Stimulated activated CD4-positive, alpha-beta T cell treated with anti-CD3 and anti-CD28 coated beads, Interleukin-2, amount 100 ng/mL, for 24 hours (primary cell): ENCODE data around the gene VSX1.
A peak's percentile ranks its signal among the peaks of the same experiment; 100 is the strongest.

Experiments used
- DNase-seq, 2 donors: peaks; one replicate each; pipeline ENCODE4 v3.0.0-alpha.2; 2020

The VSX1 gene

DNA sequence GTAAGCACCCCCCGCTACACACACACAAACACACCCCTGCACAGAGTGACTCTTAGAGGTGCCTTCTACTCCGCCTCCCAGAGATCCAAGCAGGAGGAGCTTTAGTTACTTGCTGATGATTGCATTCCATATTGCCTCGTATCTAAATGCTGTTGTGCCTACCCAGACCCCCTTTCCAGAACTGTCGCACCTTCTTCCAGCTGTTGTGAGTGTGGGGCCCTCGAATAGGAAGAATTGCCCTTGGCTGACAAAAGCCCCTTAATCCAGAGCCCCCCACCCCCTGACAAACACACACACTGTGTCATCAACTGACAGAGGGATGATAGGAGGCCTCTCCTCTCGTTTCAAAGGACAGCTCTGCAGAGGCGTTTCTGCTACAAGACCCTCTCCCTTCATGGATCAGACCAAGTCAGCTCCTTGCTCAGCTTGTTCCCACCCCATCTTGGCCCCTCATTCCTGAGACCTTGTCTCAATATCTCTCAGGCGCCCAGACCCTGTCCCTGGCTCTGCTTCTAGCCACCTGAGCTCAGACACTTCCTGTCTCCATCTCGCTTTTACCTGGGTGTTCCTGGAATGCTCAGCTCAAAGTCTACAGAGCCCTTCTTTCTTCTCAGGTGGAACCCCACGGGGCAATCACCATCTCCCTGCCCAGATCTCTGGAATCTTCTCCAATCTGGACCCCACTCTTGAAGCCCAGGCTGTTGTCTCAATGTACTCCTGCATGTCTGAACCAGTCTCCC is 4.0 kb upstream of the VSX1 start:
- peak in 1 of 2 donors; percentile 13 for DNase-seq

DNA sequence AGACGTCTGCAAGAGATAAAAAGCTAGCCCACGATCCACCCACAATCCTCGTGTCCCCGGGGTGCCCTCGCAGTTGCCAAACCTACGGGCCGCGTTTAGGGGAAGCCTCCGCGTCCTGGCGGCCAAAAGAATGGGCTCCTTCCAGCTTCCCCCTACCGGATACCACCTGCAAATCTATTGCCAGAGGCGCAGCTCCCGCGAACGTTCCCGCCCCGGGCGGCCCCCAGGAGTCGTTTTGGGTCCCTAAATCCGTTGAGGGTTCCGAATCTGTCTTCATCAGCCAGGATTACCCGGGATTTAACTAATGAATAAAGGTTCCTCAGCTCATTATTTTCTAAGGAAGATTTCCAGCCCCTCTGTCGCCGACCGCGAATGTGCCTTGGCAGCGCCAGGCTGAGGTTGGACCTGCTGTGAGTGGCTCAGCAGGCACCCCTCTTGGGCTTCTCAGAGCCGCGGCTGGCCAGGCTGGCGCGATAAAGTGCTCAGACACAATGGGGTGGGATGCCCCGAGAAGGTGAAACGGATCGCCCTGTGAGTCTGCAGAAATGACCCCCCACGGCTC is 2.8 kb upstream of the VSX1 start:
- peak in 1 of 2 donors; percentile 20 for DNase-seq

DNA sequence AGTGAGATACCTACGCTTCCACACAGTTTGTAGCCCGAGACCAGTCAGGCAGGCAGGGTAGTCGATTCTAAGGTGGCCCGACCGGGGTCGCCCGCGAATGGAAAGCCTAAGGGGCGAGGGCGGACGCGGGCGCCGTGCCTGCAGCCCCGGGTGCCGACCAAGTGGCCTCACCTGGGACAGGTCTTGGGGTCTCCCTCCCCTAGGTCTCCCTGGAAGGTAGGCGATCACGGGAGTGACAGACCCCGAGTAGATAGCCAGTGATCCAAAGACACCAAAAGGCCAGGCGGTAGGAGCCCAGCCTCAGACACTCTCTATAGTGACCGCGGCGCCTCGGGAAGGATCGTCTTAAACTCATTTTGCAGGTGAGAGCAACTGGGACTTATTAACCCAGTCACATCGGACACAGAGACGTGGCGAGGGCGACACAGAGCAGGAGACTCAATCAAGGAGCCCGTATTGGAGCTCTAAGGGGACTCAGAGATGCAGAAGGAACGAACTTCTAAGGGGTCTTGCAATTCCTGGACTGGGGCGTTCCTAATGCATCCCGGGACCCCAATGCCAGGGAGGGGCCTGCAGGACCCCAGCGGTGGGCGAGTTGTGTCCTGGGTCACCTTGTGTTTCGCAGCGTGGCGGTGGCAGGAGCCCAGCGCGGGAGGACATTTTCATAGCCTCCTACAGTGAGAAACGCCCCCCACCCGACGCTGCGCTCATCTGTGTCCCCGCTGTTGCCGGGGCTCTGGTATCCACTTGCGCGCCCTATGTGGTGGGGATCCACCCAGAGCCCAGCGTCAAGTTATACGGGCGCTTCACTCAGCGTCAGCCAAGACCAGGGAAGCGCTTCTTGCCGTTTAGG is 2.1 kb upstream of the VSX1 start:
- peak in 1 of 2 donors; percentile 62 for DNase-seq

DNA sequence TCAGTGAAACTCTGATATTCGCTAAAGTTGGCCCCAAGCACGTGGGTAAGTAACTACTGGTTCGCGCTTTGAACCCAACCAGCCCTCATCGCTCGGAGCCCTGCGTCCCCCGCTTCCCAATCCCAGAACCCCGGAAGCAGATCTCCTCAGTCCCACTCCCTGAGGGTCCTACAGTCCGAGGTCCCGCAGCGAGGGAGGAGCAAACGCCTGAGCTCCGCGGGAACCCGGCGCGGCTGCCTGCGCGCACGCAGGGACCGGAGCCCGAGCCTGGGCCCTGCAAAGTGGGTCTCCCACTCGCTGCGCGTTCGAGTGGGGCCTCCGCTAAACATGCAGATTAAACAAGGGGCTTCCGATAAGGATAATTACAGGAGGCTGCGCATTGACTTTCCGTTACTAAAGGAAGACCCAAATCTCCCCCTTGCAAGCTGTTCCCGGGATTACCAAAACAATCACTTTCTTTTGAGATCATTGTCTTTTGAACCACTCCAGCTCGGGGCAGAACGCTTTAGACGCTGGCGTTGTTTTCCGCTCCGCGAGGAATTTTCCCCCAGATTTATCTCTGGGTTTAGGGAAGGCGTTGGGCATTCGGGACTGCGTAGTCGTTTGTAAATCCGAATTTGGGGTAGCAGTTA is 1.3 kb upstream of the VSX1 start:
- peak in 1 of 2 donors; percentile 18 for DNase-seq

DNA sequence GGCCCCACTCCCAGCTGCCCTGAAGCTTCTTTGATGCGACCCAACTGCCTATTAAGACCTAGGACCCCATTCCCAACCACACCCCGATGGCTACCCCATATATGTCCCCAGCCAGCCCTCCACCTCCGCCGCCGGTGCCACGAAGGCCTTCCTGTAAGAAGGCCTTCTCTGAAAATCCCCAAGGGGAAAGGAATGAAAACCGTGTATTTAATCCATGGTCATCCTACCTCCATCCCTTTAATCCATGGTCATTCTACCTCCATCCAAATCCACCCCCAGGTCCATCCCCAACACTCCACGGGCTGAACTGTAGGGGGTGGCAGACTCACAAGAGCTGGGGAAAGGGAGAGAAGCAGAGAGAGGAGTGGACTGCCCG is 545 bp upstream of the VSX1 start:
- DNase-seq = peak in 1 of 2 donors; percentile 13

DNA sequence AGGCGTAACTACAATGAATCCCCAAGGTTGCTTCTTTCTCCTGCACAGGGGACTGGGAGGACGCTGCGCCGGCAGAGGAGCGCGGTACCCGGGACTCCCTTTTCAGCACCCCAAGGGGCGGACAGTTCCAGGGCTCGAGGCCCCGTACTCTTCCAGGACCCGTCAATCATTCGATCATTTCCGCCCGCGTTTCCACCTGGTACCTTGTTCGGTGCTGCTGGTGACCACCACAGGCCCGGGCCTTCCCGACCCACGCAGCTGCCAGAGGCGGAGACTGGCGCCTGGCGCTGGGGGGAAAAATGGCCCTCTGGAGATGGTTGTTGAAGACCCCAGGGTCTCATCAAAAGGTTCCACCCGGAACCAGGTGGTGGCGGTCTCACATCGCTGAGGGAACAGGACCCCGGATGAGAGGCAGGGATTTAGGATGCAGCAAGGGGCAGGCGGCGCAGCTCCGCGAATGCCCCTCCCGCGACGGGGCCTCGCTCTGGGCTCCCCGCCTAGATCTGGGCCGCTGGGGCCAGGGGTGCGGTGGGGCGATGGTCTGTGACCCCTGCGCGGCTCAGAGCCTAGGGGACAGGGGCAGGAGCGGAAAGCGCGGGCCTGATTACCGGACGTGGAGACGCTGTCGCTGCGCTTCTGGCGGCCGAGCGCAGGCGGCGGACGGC is 744 bp downstream of the VSX1 start:
- peak; percentile 31 to 64 for DNase-seq

DNA sequence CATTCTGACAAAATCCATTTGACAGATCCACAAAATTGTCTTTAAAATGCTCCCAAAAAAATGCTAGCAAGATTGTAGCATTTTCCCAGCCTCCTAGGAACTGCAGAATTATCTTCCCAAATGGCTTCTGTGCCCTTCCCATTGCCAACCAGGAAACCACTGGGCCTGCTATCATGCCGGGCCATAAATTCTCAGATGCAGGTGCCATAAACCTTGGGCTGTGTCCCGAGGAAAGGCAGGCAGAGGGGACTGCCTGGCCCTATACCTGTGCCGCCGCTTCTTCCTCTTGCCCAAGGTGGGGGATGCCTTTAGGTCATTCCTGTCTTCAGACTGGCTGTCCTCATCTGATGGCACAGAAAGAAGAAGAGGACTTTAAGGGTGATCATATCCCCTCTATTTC is 2.8 kb downstream of the VSX1 start:
- peak in 1 of 2 donors; percentile 6 for DNase-seq

DNA sequence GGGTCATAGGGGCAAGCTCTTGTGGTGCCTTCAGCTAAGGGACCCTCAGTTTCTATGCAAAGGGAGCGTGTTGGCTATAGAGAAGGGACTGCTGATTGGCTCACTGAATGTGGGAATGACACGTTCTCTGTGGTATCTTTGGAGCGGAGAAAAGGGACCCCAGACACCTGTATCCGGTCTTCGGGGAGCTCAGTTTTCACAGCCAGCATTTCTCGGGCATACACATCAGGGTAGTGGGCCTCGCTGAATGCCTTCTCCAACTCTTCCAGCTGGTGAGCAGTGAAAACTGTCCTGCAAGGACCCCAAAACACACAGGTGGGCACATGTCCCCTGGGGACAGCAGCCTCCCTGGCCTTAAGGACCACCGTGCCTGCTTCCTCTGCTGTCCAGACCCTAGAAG is 3.3 kb downstream of the VSX1 start:
- DNase-seq = peak in 1 of 2 donors; percentile 11

DNA sequence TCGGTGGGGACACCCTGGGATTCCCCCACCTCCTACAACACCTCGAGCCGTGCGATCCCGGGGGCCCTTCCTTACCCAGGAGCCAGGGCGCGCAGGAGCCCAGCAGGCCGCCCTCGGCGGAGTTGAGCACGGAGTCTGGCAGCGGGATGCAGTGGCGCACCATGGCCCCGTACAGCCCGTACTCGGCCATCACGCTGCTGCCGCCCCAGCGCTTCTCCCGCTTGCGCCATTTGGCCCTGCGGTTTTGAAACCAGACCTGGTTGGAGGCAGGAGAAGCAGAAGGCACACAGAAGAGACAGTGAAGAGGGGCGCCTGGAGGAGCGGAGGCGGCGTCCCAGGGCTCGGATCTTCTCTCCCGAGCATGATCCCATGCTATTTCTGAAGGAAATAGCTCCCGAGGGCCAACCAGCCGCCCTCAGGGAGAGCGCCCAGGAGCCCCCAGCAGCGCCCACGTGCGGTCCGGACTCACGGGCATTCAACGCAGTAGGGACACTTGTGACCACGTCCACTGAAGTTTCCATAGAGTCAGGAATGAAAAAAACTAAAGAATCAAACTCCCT is 4.3 kb downstream of the VSX1 start:
- DNase-seq = peak in 1 of 2 donors; percentile 17

DNA sequence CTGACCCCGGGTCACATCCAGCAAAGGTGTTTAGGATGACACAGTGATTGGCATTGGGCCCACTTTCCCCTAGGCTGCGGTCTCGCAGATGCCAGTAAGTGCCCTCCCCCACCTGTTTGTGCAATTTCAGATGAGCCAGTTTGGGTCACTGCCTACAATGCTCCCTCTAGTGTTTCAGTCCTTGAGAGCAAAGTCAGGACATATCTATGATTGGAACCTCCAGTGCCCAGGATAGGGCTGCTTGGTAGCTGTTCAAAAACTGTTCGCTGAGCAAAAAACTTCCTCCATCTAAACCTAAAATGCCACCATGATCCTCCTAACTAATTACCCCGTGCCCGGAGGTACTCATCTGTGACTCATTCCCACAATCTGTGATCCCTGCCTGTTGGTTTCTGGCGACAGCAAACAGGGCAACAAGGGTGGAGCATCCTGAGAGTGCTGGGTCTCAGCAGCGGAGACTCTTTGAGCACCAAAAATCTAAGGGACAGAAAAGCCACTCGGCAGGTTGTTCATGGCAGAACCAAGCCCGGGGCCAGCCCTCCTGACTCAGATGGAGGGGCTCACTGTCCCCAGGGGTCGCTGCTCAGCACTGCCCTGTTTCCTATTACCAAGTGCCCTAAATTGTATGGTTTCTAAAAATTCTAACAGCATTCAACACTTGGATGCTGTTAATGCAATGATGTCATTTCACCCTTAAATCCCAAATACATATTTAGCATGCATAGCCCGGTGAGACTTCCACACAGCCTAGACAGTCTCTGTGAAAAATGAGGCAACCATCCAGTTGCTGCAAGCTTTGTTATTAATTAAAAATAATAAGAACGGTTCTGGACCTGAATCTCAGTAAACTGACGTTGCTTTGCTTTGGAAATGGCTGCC is 5.0 kb downstream of the VSX1 start:
- DNase-seq = peak in 1 of 2 donors; percentile 17

DNA sequence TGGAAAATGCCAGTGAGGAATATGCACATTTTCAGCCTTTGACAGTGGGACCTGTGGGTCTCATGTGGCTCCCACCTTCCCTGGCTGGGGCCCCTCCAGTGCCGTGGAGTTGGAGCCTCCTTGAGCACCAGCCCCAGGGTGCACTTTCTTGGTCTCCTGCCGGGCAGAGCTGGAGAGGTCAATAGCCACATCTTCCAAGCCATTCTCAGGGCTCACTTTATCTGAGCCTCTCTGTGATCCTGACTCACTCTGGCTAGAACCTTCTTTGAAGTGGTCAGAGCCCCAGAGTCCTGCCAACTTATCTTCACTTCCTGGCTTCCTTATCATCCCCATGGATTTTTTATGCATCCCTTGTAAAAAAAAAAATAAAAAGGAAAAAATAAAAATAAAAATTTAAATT is 5.7 kb downstream of the VSX1 start:
- peak in 1 of 2 donors; percentile 9 for DNase-seq

DNA sequence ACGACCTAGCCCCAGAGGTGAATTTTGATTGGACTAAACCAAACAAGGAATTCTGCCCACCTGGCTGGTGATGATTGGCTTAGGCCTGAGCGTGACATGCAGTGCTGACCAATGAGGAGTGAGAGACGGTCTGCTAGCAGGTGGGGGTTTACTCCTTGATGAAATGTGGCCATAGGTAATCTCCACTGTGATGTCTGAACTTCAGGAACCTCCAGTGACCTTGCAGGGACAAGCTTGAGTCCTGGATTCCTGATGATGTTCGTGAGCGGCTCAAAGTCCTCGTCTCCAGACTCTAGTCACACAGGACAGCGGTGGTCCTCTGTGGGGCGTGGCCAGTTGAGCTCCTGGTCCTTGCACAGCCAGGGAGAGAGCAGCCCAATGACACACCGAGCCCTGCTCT is 8.4 kb downstream of the VSX1 start:
- DNase-seq = peak in 1 of 2 donors; percentile 6

DNA sequence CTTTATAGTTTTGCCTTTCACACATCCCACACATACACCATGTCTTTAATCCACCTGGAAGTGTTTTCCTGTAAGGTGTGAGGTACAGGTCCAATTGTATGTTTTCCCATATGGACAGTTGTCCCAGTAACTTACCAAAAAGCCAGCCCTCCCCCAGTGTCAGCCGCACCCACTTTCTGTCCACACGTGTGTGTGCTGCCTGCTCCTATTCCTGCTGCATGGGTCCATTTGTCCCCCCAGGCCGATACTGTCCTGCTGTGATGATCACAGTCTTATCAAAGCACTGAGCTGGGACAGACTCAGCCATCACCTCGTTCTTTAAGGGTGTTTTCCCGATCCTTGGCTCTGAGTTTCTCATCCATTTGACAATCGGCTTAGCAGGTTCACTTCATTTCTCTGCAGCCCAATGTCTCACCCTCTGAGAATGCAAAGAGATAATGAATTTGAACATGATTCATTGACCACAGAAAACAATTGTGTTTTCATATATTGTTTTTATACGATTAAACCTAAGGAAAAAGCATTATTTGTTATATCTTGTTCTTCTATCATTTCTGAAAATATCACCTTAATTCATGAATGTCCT is 9.6 kb downstream of the VSX1 start:
- DNase-seq = peak in 1 of 2 donors; percentile 9

DNA sequence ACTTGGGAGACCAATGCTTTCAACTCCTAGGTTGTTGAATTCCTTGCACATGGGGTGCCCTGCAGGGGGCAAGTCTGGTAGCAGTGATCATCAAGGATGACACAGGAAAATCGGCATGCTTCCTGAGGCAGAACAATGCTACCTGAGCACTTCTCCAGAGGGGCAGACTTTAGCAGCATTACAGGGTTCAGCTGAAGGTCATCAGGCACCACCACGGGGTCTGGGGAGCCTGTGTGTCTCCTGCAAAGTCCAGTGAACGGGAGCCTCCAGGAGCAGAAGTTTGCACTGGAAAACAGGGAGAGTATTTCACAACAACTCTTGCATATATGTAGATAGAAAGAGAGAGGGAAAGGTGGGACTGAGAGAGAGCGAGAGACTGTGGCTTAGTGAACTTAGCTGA is 10.2 kb downstream of the VSX1 start:
- peak in 1 of 2 donors; percentile 13 for DNase-seq

DNA sequence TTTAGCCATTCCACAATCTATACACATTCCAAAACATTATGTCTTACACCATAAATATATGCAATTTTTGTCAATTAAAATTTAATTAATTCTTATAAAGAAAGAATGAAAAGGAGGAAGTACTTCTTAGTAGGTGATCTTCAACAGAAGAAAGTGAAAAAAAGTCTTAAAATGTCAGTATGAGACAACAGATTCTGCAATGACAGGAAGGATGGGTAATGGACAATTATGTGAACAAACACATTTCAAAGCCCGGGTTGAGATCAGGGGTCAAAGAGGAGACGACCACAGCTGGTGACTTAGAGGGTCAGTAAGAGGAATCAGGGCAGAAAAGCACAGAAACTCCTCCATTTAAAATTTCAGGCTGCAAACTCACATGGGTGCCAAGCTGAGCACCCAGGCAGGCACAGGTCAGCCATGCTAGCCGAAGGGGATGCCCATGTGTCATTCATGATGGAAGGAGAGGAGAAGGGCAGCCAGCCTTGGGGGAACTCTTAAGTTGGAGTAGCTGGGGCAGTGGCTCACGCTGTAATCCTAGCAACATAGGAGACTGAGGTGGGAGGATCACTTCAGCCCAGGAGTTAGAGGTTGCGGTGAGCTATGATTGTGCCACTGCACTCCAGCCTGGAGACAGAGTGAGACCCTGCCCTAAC is 11.0 kb downstream of the VSX1 start:
- peak in 1 of 2 donors; percentile 11 for DNase-seq

DNA sequence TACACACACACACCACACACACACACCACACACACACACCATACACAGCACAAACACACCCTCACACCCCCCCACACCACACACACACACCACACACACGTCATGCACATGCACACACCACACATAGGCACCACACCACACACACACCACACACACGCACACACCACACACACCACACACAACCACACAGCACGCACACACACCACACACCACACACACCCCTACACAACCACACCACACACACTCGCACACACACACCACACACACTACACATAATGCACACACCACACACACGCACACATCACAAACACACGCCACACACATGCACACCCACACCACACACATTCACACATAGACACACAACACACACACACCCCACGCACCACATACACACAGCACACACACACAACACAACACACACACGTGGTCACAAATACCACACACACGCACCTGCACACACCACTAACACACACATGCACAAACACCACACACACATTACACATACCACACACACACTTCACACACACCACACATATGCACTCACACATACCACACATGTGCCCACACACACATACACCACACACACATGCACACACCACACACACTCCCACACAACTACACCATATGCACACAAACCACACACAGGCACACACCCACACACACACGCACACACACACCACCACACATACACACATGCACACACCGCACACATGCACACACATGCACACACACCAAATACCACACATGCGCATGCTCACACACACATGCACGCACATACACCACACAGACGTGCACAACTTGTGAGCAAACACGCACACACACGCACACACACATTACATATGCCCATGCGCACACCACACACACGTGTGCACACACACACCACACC is 14.6 kb downstream of the VSX1 start:
- DNase-seq = no peak

DNA sequence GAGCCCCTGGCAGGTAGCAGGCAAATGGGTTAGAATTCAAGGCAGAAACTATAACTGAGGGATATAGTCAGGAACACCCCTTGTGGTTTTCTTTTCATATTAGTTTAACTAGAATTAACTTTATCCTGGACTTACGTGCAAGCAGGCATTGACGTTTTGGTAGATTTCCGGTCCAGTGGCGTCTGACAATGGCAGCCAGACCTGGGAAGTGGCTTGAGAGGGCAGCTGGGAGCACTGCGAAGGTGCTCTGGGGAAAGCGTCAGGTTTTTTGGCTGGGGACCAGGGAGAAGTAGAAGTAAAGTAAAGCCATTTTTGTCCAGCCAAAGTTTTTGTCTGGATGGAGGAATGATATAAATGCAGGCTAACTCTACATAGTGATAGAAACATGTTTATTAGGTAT is 15.6 kb downstream of the VSX1 start:
- no peak for DNase-seq

DNA sequence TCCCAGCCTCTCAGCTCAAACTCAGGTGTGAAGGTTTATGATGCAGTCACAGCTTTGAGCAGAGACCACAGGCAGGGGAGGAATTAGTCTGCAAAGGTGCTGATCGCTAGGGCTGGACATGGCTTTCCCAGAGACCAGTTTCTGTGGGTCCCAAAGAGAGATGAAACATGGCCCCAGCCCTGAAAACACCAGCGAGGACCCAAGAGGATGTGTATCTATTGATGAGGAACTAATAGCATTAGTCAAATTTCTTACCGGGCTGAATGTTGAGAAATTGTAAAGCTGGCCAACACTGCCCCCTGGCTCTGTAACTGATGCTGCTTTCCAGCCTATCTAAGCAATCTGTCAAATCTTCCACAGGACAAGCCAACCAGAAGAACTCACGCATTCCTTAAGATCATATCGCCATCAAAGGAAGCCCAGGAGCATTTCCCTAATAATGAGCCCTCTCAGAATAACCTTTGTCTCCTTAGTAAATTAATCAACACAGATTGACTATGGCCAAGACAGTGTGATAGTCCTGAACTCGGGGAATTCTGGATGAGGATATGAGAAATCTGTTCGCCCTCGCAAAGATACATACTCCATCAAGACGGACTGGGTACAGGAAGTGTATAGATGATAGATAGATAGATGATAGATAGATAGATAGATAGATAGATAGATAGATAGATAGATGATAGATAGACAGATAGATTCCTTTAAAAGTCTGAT is 16.2 kb downstream of the VSX1 start:
- peak; percentile 59 to 68 for DNase-seq
